OCI-LY1 (cell line): ENCODE results near the gene BMERB1.
"Not testable (repeated sequence)": the region's sequence is repeated elsewhere in the genome, so short reads cannot be mapped to it uniquely, and the experiment has no call there.

Source experiments
- H2AFZ ChIP-seq: fragments of 200-600 bp; sonication (generic), shearing (Covaris generic); 2 replicates; pipeline ENCODE4 v1.6.0; 2014; ENCODE audit warnings: antibody characterized with exemption, mild to moderate bottlenecking, low read length
- H3F3A ChIP-seq: fragments of 200-600 bp; sonication (generic), shearing (Covaris generic); 2 replicates; pipeline ENCODE4 v1.6.0; 2014; ENCODE audit warnings: mild to moderate bottlenecking, antibody characterized with exemption, low read length, moderate library complexity; ENCODE audit not compliant: insufficient read depth
- H3K27ac ChIP-seq: fragments of 200-600 bp; sonication (generic); 2 replicates; pipeline ENCODE4 v1.5.1; 2014; ENCODE audit warnings: low read length, mixed run types, mild to moderate bottlenecking, low read depth; ENCODE audit not compliant: poor library complexity, severe bottlenecking
- H3K27me3 ChIP-seq: fragments of 200-600 bp; sonication (generic); 2 replicates; pipeline ENCODE4 v1.6.0; 2014; ENCODE audit warnings: antibody characterized with exemption, mild to moderate bottlenecking, low read length, moderate library complexity; ENCODE audit not compliant: insufficient read depth
- H3K36me3 ChIP-seq: fragments of 200-600 bp; sonication (generic); 2 replicates; pipeline ENCODE4 v1.6.1; 2014; ENCODE audit warnings: mild to moderate bottlenecking, antibody characterized with exemption, low read length, moderate library complexity, mixed read lengths; ENCODE audit not compliant: insufficient read depth
- H3K4me1 ChIP-seq: fragments of 200-600 bp; sonication (generic); 2 replicates; pipeline ENCODE4 v1.5.1; 2014; ENCODE audit warnings: mild to moderate bottlenecking, low read length, moderate library complexity; ENCODE audit not compliant: insufficient read depth, severe bottlenecking
- H3K4me2 ChIP-seq: fragments of 200-600 bp; sonication (generic), shearing (Covaris generic); 2 replicates; pipeline ENCODE4 v1.6.1; 2014; ENCODE audit warnings: low read length
- H3K4me3 ChIP-seq: fragments of 200-600 bp; sonication (generic); 2 replicates; pipeline ENCODE4 v1.5.1; 2014; ENCODE audit warnings: low read length, low read depth, mild to moderate bottlenecking, mixed read lengths; ENCODE audit not compliant: poor library complexity, severe bottlenecking
- H3K79me2 ChIP-seq: fragments of 200-600 bp; shearing (Covaris generic); 2 replicates; pipeline ENCODE4 v1.6.1; 2016; ENCODE audit warnings: mixed run types, low read length, mixed read lengths; ENCODE audit not compliant: insufficient read depth
- H3K9ac ChIP-seq: fragments of 200-600 bp; sonication (generic), shearing (Covaris generic); 2 replicates; pipeline ENCODE4 v1.6.1; 2014; ENCODE audit warnings: mild to moderate bottlenecking, low read length, mixed read lengths
- H3K9me2 ChIP-seq: fragments of 200-600 bp; sonication (generic), shearing (Covaris generic); 2 replicates; pipeline ENCODE4 v1.6.1; 2014; ENCODE audit warnings: low read depth, mild to moderate bottlenecking, low read length, mixed read lengths
- H3K9me3 ChIP-seq: fragments of 200-600 bp; shearing (Covaris generic); 2 replicates; pipeline ENCODE4 v1.6.1; 2014; ENCODE audit warnings: low read length, mixed read lengths
- H4K20me1 ChIP-seq: fragments of 200-600 bp; sonication (generic), shearing (Covaris generic); 2 replicates; pipeline ENCODE4 v1.6.0; 2016; ENCODE audit warnings: mild to moderate bottlenecking, low read length; ENCODE audit not compliant: insufficient read depth
- EZH2 ChIP-seq: fragments of 200-600 bp; sonication (generic), shearing (Covaris generic); IDR thresholded peaks from 2 replicates; pipeline ENCODE4 v1.8.0; 2017; ENCODE audit warnings: borderline replicate concordance, mixed run types, mild to moderate bottlenecking, antibody characterized with exemption, low read length, moderate library complexity, mixed read lengths
- TF ChIP-seq, protein P1 (sequence below): fragments of 200-600 bp; sonication (generic), shearing (Covaris generic); IDR thresholded peaks from 2 replicates; pipeline ENCODE4 v1.5.1; 2017; ENCODE audit warnings: mild to moderate bottlenecking, antibody characterized with exemption, low read length, moderate library complexity, mixed read lengths

The BMERB1 gene

DNA sequence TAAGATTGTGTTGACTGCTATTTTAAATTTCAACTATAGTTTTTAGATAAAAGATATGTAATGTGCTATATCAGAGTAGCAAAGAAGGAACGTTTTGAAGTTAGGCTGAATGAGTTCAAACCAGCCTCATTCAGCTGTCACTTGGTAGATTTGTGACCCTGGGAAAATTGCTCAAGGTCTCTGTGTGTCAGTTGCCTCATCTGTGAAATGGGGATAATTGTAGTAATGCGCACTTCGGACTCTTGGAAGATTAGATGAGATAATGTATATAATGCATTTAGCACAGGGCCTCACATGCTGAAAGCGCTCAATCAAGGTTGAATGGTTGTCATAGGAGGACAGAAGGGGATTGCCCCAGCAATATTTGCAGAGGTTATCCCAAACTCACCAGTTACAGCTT is 4.7 kb downstream of the BMERB1 start:
- Histone ChIP-seq H3K79me2 (no peaks in the 10 kb centered on the region), H3K9me2 (no peaks in the 10 kb centered on the region), H3K4me1 (no peaks in the 10 kb centered on the region), H3K4me2 (no peak overlapping the region), H3K36me3 (no peaks in the 10 kb centered on the region), H3F3A (no peaks in the 10 kb centered on the region), H3K27me3 (no peaks in the 10 kb centered on the region), H3K27ac (no peak overlapping the region), H3K9me3 (no peaks in the 10 kb centered on the region), H4K20me1 (no peaks in the 10 kb centered on the region), H3K9ac (no peak overlapping the region), H3K4me3 (no peak overlapping the region), H2AFZ (no peak overlapping the region)
- no peak for TF ChIP-seq EZH2
- TF ChIP-seq, protein P1, sequence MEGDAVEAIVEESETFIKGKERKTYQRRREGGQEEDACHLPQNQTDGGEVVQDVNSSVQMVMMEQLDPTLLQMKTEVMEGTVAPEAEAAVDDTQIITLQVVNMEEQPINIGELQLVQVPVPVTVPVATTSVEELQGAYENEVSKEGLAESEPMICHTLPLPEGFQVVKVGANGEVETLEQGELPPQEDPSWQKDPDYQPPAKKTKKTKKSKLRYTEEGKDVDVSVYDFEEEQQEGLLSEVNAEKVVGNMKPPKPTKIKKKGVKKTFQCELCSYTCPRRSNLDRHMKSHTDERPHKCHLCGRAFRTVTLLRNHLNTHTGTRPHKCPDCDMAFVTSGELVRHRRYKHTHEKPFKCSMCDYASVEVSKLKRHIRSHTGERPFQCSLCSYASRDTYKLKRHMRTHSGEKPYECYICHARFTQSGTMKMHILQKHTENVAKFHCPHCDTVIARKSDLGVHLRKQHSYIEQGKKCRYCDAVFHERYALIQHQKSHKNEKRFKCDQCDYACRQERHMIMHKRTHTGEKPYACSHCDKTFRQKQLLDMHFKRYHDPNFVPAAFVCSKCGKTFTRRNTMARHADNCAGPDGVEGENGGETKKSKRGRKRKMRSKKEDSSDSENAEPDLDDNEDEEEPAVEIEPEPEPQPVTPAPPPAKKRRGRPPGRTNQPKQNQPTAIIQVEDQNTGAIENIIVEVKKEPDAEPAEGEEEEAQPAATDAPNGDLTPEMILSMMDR: no peak

DNA sequence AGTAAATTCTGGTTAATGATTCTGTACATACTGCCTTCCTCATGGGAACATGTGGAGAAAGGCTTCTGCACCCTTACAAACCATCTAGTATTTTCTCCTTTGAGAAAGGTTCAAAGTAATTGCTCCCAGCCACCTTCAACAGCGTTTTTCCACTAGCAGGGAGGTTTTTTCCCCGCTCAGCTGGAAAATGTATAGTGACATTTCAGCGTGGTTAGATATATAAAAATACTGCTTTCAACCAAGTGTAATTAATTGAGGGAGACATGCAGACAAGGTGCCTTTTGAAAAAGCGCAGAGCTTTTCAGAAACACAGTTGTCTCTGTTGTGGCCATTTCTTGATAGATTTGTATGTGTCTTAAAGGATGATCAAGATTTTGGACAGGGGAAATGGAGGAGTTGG is 5.1 kb downstream of the BMERB1 start:
- Histone ChIP-seq H3K4me1 (no peaks in the 10 kb centered on the region), H3K27me3 (no peaks in the 10 kb centered on the region), H3F3A (no peaks in the 10 kb centered on the region), H3K9ac (no peak overlapping the region), H4K20me1 (no peaks in the 10 kb centered on the region), H3K79me2 (no peaks in the 10 kb centered on the region), H3K36me3 (no peaks in the 10 kb centered on the region), H3K9me3 (no peaks in the 10 kb centered on the region), H3K4me3 (no peak overlapping the region), H3K4me2 (no peak overlapping the region), H3K9me2 (no peaks in the 10 kb centered on the region), H3K27ac (no peak overlapping the region), H2AFZ (no peak overlapping the region)
- TF ChIP-seq, protein P1: no peak
- TF ChIP-seq EZH2: no peak

DNA sequence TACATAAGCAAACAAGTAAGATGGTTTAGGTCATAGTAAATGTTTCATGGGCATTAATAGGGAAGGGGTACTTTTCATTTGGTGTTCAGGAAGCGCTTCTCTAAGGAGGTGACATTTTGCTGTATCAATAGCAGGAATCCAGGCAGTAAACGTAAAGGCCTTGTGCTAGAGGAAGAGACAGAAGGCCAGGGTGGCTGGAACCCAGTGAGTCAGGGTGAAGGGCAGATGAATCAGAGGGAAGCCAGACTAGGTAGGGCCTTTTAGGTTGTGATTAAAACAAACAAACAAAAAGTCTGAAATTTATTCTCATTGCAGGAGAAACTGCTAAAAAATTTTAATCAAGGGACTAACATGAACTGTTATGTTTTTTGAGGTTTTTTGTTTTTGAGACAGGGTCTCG is 6.5 kb downstream of the BMERB1 start:
- H4K20me1 ChIP-seq: no peaks in the 10 kb centered on the region
- no peak overlapping the region for H3K27ac ChIP-seq
- no peak overlapping the region for H3K4me2 ChIP-seq
- no peak overlapping the region for H3K9ac ChIP-seq
- no peak overlapping the region for H3K4me3 ChIP-seq
- H3K9me3 ChIP-seq: peaks cover 3% of the 10 kb centered on the region; the same call in 1 of the 2 replicates
- no peaks in the 10 kb centered on the region for H3K4me1 ChIP-seq
- no peak overlapping the region for H2AFZ ChIP-seq
- H3K36me3 ChIP-seq: no peaks in the 10 kb centered on the region; the same call in 1 of the 2 replicates
- TF ChIP-seq EZH2: no peak
- TF ChIP-seq, protein P1: no peak
- no peaks in the 10 kb centered on the region for H3K79me2 ChIP-seq
- no peaks in the 10 kb centered on the region for H3F3A ChIP-seq
- H3K27me3 ChIP-seq: no peaks in the 10 kb centered on the region; the same call in 1 of the 2 replicates
- H3K9me2 ChIP-seq: no peaks in the 10 kb centered on the region

GRCh38 chr16:15442140-15442539 is 7.8 kb downstream of the BMERB1 start:
- not testable (repeated sequence) for H3K27me3 ChIP-seq, H3K79me2 ChIP-seq, H3K9ac ChIP-seq, H3K27ac ChIP-seq, H3K9me3 ChIP-seq, H4K20me1 ChIP-seq, H3K9me2 ChIP-seq, H3K36me3 ChIP-seq, H3K4me2 ChIP-seq, H3K4me1 ChIP-seq, H3K4me3 ChIP-seq, H2AFZ ChIP-seq, H3F3A ChIP-seq
